ENCODE data around the gene CCDC81.

Gene CCDC81

GRCh38 chr11:86460461-86461385 is 86.0 kb downstream of the CCDC81 start:
- peak overlapping the region; percentile 57 to 64 for H3K27ac ChIP-seq
- peaks cover 0 to 10% (median 0%) of the 10 kb centered on the region in 3 donors for H3K36me3 ChIP-seq
- H3K27me3 ChIP-seq, result no peaks in the 10 kb centered on the region
- intact Hi-C loops (cut with DNase I; ENCODE audit: low total_unique reads), result no loop called here
- H3K9me3 ChIP-seq, result no peaks in the 10 kb centered on the region
- peaks cover 0 to 45% (median 41%) of the 10 kb centered on the region in 4 donors for H3K4me1 ChIP-seq
- no peak overlapping the region for H3K4me3 ChIP-seq
- no peak for TF ChIP-seq CTCF (IDR thresholded peaks at IDR 0.05)
- no peak for DNase-seq

DNA sequence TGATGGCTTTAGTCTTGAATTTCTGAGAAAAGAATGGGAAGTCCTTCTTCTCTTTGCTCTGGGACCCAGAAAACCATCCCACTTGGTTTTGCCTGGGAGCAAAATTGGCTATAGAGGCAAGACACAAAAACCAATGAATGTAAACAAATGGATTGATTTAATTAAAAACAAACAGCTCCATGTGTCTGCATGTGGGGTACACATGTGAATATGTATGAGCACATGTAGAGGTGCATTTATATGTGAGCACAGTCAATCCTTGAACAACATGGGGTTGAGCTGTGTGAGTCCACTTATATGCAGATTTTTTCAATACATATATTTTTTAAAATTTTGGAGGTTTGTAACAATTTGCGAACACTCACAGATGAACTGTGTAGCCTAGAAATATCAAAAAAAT is 87.2 kb downstream of the CCDC81 start:
- peaks cover 0 to 35% (median 34%) of the 10 kb centered on the region in 4 donors for H3K4me1 ChIP-seq
- peaks cover 0 to 10% (median 0%) of the 10 kb centered on the region in 3 donors for H3K36me3 ChIP-seq
- H3K27ac ChIP-seq, result no peak overlapping the region
- intact Hi-C loops (cut with DNase I; ENCODE audit: low total_unique reads), result no loop called here
- no peaks in the 10 kb centered on the region for H3K9me3 ChIP-seq
- no peaks in the 10 kb centered on the region for H3K27me3 ChIP-seq
- TF ChIP-seq CTCF (IDR thresholded peaks at IDR 0.05), result no peak
- H3K4me3 ChIP-seq, result no peak overlapping the region
- DNase-seq, result no peak

- intact Hi-C loops (cut with DNase I; ENCODE audit: low total_unique reads), result no loop called here
- Histone ChIP-seq H3K4me1 (peaks cover 0 to 33% (median 24%) of the 10 kb centered on the region in 4 donors), H3K9me3 (no peaks in the 10 kb centered on the region), H3K36me3 (peaks cover 0 to 10% (median 0%) of the 10 kb centered on the region in 3 donors), H3K4me3 (no peak overlapping the region), H3K27me3 (no peaks in the 10 kb centered on the region), H3K27ac (no peak overlapping the region)
- no peak for TF ChIP-seq CTCF (IDR thresholded peaks at IDR 0.05)
- DNase-seq, result no peak
These were observed 88.4 kb downstream of the CCDC81 start for GRCh38 chr11:86463120-86463519.

GRCh38 chr11:86463955-86464354 is 89.3 kb downstream of the CCDC81 start:
- no peaks in the 10 kb centered on the region for H3K27me3 ChIP-seq
- DNase-seq, result no peak
- H3K36me3 ChIP-seq, result peaks cover 0 to 10% (median 0%) of the 10 kb centered on the region in 3 donors
- intact Hi-C loops (cut with DNase I; ENCODE audit: low total_unique reads), result no loop called here
- H3K4me3 ChIP-seq, result no peak overlapping the region
- H3K27ac ChIP-seq, result no peak overlapping the region
- H3K9me3 ChIP-seq, result no peaks in the 10 kb centered on the region
- no peak for TF ChIP-seq CTCF (IDR thresholded peaks at IDR 0.05)
- H3K4me1 ChIP-seq, result peaks cover 0 to 24% (median 17%) of the 10 kb centered on the region in 4 donors

- no peak for TF ChIP-seq CTCF (IDR thresholded peaks at IDR 0.05)
- intact Hi-C loops (cut with DNase I; ENCODE audit: low total_unique reads), result no loop called here
- H3K27ac ChIP-seq, result no peak overlapping the region
These were observed 90.0 kb downstream of the CCDC81 start for GRCh38 chr11:86464509-86465221.

More at GRCh38 chr11:86464509-86465221, 90.0 kb downstream of the CCDC81 start:
- Histone ChIP-seq H3K4me1 (peaks cover 0 to 22% (median 12%) of the 10 kb centered on the region in 4 donors), H3K27me3 (no peaks in the 10 kb centered on the region), H3K4me3 (no peak overlapping the region), H3K36me3 (peaks cover 0 to 10% (median 0%) of the 10 kb centered on the region in 3 donors), H3K9me3 (no peaks in the 10 kb centered on the region)
- DNase-seq, result no peak
